ENCODE data around the gene TMEM266.

Gene TMEM266

GRCh38 chr15:76206325-76206976 lies 146.7 kb downstream of the TMEM266 start:
- peak; percentile 20 to 78 for DNase-seq

GRCh38 chr15:76208084-76208785 lies 148.4 kb downstream of the TMEM266 start:
- no peak for DNase-seq

GRCh38 chr15:76208786-76209424 lies 149.1 kb downstream of the TMEM266 start:
- DNase-seq = no peak

GRCh38 chr15:76209523-76209922 lies 149.7 kb downstream of the TMEM266 start:
- DNase-seq = no peak

GRCh38 chr15:76209942-76210341 lies 150.2 kb downstream of the TMEM266 start:
- no peak for DNase-seq

GRCh38 chr15:76215634-76216033 lies 155.8 kb downstream of the TMEM266 start:
- no peak for DNase-seq

- DNase-seq = no peak
These were observed 157.5 kb downstream of the TMEM266 start for GRCh38 chr15:76217029-76217881.

GRCh38 chr15:76217882-76218217 lies 158.1 kb downstream of the TMEM266 start:
- DNase-seq = no peak

GRCh38 chr15:76221085-76221767 lies 161.4 kb downstream of the TMEM266 start:
- no peak for DNase-seq

GRCh38 chr15:76222159-76222558 lies 162.4 kb downstream of the TMEM266 start:
- no peak for DNase-seq

GRCh38 chr15:76223521-76223920 lies 163.7 kb downstream of the TMEM266 start:
- DNase-seq = no peak

GRCh38 chr15:76229266-76229665 lies 169.5 kb downstream of the TMEM266 start:
- DNase-seq = no peak

GRCh38 chr15:76233921-76234320 lies 174.1 kb downstream of the TMEM266 start:
- DNase-seq = no peak

GRCh38 chr15:76234337-76234889 lies 174.6 kb downstream of the TMEM266 start:
- DNase-seq = no peak

- DNase-seq = no peak
These were observed 175.5 kb downstream of the TMEM266 start for GRCh38 chr15:76235186-76235826.

- DNase-seq = no peak
These were observed 176.6 kb downstream of the TMEM266 start for GRCh38 chr15:76236350-76236749.

GRCh38 chr15:76239786-76240185 lies 180.0 kb downstream of the TMEM266 start:
- no peak for DNase-seq

GRCh38 chr15:76245072-76245610 lies 185.4 kb downstream of the TMEM266 start:
- DNase-seq = no peak

GRCh38 chr15:76251717-76252116 lies 191.9 kb downstream of the TMEM266 start:
- no peak for DNase-seq

- no peak for DNase-seq
These were observed 192.5 kb downstream of the TMEM266 start for GRCh38 chr15:76252249-76252648.

GRCh38 chr15:76253691-76254473 lies 194.1 kb downstream of the TMEM266 start:
- DNase-seq = no peak

Data from cerebellar nuclear complex (tissue), 1 donor.